Measurements from ENCODE around the gene TRIM47. TPM values are rescaled to one million over a fixed set of nuclear protein-coding genes. Genes with fewer than 3 reads are reported as not detected.

Gene TRIM47
- total RNA-seq, 1 experiment from 2014 or later = 125 TPM

GRCh38 chr17:75831032-75831571, 47.3 kb downstream of the TRIM47 start:
- Histone ChIP-seq H3K27me3 (ENCODE audit: control insufficient read depth, insufficient read depth, low read length) (no peaks in the 10 kb centered on the region), H3K36me3 (ENCODE audit: control insufficient read depth, insufficient read depth, low read length) (no peaks in the 10 kb centered on the region), H3K9me3 (ENCODE audit: control insufficient read depth, insufficient read depth, low read depth, low read length) (no peaks in the 10 kb centered on the region), H3K4me1 (ENCODE audit: control insufficient read depth, insufficient read depth, low read length) (no peaks in the 10 kb centered on the region; the same call in 1 of the 2 replicates), H3K4me3 (ENCODE audit: low read depth in 2 of 2, low read length in 2 of 2) (no peak overlapping the region), H3K27ac (ENCODE audit: low read length) (no peak overlapping the region)
- no peak for DNase-seq (ENCODE audit: low read depth, low spot score)
- in situ Hi-C loops (cut with HindIII; ENCODE audit: low pct_unique_long_range_greater_than_20kb, low sequenced_read_pairs) (no loop called here), intact Hi-C loops (cut with micrococcal nuclease; ENCODE audit: unreplicated experiment) (no loop called here)
- ChIA-PET POLR2A (no interaction called here), CTCF (interaction anchor here (1.2 kb wide), 1 partner anchor 10 kb away, joined by 4 read pairs; no protein-coding TSS in a partner anchor)
- ATAC-seq = no peak
- TF ChIP-seq REST (IDR thresholded peaks at IDR 0.05; ENCODE audit: insufficient read depth in 1 of 2, low read depth in 2 of 2, low read length in 1 of 2) (no peak), CTCF (IDR thresholded peaks at IDR 0.05) (no peak), SIN3A (IDR thresholded peaks at IDR 0.05; ENCODE audit: borderline replicate concordance, insufficient read depth, low read depth, low read length) (no peak), TCF7L2 (IDR thresholded peaks at IDR 0.05; ENCODE audit: low read depth, low read length) (no peak), POLR2AphosphoS5 (IDR thresholded peaks at IDR 0.05; ENCODE audit: low read depth, low read length) (no peak)
- no TSS peak for BruUV-seq (replicated peaks)

GRCh38 chr17:75830164-75831031, 48.0 kb downstream of the TRIM47 start:
- no TSS peak for BruUV-seq (replicated peaks)
- in situ Hi-C loops (cut with HindIII; ENCODE audit: low pct_unique_long_range_greater_than_20kb, low sequenced_read_pairs) = no loop called here
- Histone ChIP-seq H3K4me3 (ENCODE audit: low read depth in 2 of 2, low read length in 2 of 2) (no peak overlapping the region), H3K27me3 (ENCODE audit: control insufficient read depth, insufficient read depth, low read length) (no peaks in the 10 kb centered on the region), H3K9me3 (ENCODE audit: control insufficient read depth, insufficient read depth, low read depth, low read length) (no peaks in the 10 kb centered on the region), H3K4me1 (ENCODE audit: control insufficient read depth, insufficient read depth, low read length) (no peaks in the 10 kb centered on the region; the same call in 1 of the 2 replicates), H3K27ac (ENCODE audit: low read length) (no peak overlapping the region), H3K36me3 (ENCODE audit: control insufficient read depth, insufficient read depth, low read length) (no peaks in the 10 kb centered on the region)
- intact Hi-C loops (cut with micrococcal nuclease; ENCODE audit: unreplicated experiment) = no loop called here
- no peak for DNase-seq (ENCODE audit: low read depth, low spot score)
- ATAC-seq = no peak
- no peak for TF ChIP-seq SIN3A (IDR thresholded peaks at IDR 0.05; ENCODE audit: borderline replicate concordance, insufficient read depth, low read depth, low read length)
- 0 out of 4 replicates have a peak, but pooled peaks of 1 of the 2 experiments have one; percentile 9 for TF ChIP-seq REST (IDR thresholded peaks at IDR 0.05; ENCODE audit: insufficient read depth in 1 of 2, low read depth in 2 of 2, low read length in 1 of 2)
- peak; percentile 84; the same call in 1 of the 2 replicates for TF ChIP-seq CTCF (IDR thresholded peaks at IDR 0.05)
- no peak for TF ChIP-seq TCF7L2 (IDR thresholded peaks at IDR 0.05; ENCODE audit: low read depth, low read length)
- no peak for TF ChIP-seq POLR2AphosphoS5 (IDR thresholded peaks at IDR 0.05; ENCODE audit: low read depth, low read length)
- ChIA-PET POLR2A (interaction anchor here (0.6 kb wide), 1 partner anchor 898 kb away, joined by 6 read pairs; no protein-coding TSS in a partner anchor), CTCF (interaction anchor here (1.0 to 1.3 kb wide), 4 partner anchors 9 to 54 kb away, joined by 3 to 4 read pairs (median 3); a partner anchor contains a TSS)
